ENCODE data around the gene C2CD3.
"Not testable (repeated sequence)": the region's sequence is repeated elsewhere in the genome, so short reads cannot be mapped to it uniquely, and the experiment has no call there.

The C2CD3 gene

GRCh38 chr11:74090701-74091100 lies 80.1 kb downstream of the C2CD3 start:
- TF ChIP-seq CTCF (IDR thresholded peaks at IDR 0.05; ENCODE audit: borderline replicate concordance, control extremely low read depth, extremely low read depth, insufficient read depth, missing control alignments) = peak; percentile 10
- in situ Hi-C loops (cut with MboI; ENCODE audit: low sequenced_read_pairs, unreplicated experiment) = no loop called here
- DNase-seq (ENCODE audit: low spot score) = no peak

- no peak for TF ChIP-seq CTCF (IDR thresholded peaks at IDR 0.05; ENCODE audit: borderline replicate concordance, control extremely low read depth, extremely low read depth, insufficient read depth, missing control alignments)
- in situ Hi-C loops (cut with MboI; ENCODE audit: low sequenced_read_pairs, unreplicated experiment) = no loop called here
- DNase-seq (ENCODE audit: low spot score) = no peak
Measured at GRCh38 chr11:74086242-74086884, 84.4 kb downstream of the C2CD3 start.

GRCh38 chr11:74085542-74085892 lies 85.3 kb downstream of the C2CD3 start:
- TF ChIP-seq CTCF (IDR thresholded peaks at IDR 0.05; ENCODE audit: borderline replicate concordance, control extremely low read depth, extremely low read depth, insufficient read depth, missing control alignments) = no peak
- in situ Hi-C loops (cut with MboI; ENCODE audit: low sequenced_read_pairs, unreplicated experiment) = no loop called here
- DNase-seq (ENCODE audit: low spot score) = no peak

- TF ChIP-seq CTCF (IDR thresholded peaks at IDR 0.05; ENCODE audit: borderline replicate concordance, control extremely low read depth, extremely low read depth, insufficient read depth, missing control alignments) = no peak
- in situ Hi-C loops (cut with MboI; ENCODE audit: low sequenced_read_pairs, unreplicated experiment) = no loop called here
- DNase-seq (ENCODE audit: low spot score) = no peak
Measured at GRCh38 chr11:74084796-74085541, 85.8 kb downstream of the C2CD3 start.

GRCh38 chr11:74083927-74084326 lies 86.9 kb downstream of the C2CD3 start:
- DNase-seq (ENCODE audit: low spot score); in situ Hi-C loops (cut with MboI; ENCODE audit: low sequenced_read_pairs, unreplicated experiment): not testable (repeated sequence)

GRCh38 chr11:74081428-74081827 lies 89.4 kb downstream of the C2CD3 start:
- in situ Hi-C loops (cut with MboI; ENCODE audit: low sequenced_read_pairs, unreplicated experiment) = no loop called here
- no peak for DNase-seq (ENCODE audit: low spot score)
- no peak for TF ChIP-seq CTCF (IDR thresholded peaks at IDR 0.05; ENCODE audit: borderline replicate concordance, control extremely low read depth, extremely low read depth, insufficient read depth, missing control alignments)

- no peak for TF ChIP-seq CTCF (IDR thresholded peaks at IDR 0.05; ENCODE audit: borderline replicate concordance, control extremely low read depth, extremely low read depth, insufficient read depth, missing control alignments)
- no peak for DNase-seq (ENCODE audit: low spot score)
- in situ Hi-C loops (cut with MboI; ENCODE audit: low sequenced_read_pairs, unreplicated experiment) = no loop called here
Measured at GRCh38 chr11:74077193-74077592, 93.6 kb downstream of the C2CD3 start.
